H9 (cell line): ENCODE results near the gene PIEZO2. TPM values are rescaled to one million over a fixed set of nuclear protein-coding genes. Genes with fewer than 3 reads are reported as not detected.

Source experiments
- DNase-seq: peaks from one replicate; pipeline ENCODE4 v3.0.0-alpha.2; 2017
- H2AFZ ChIP-seq: one replicate; pipeline ENCODE4 v1.6.1; 2013; ENCODE audit warnings: mild to moderate bottlenecking, low read length, control low read depth, moderate library complexity
- H2AK5ac ChIP-seq: 2 replicates; pipeline ENCODE4 v1.6.1; 2013; ENCODE audit warnings: low read length, control low read depth, mixed read lengths; ENCODE audit not compliant: insufficient read length
- H2BK120ac ChIP-seq: one replicate; pipeline ENCODE4 v1.6.1; 2013; ENCODE audit warnings: low read depth, mild to moderate bottlenecking, low read length, control low read depth, inconsistent platforms; ENCODE audit not compliant: poor library complexity, severe bottlenecking
- H2BK12ac ChIP-seq: 2 replicates; pipeline ENCODE4 v1.6.1; 2013; ENCODE audit warnings: low read length, control low read depth, mixed read lengths, low read depth; ENCODE audit not compliant: insufficient read length
- H2BK15ac ChIP-seq: 2 replicates; pipeline ENCODE4 v1.6.1; 2013; ENCODE audit warnings: low read depth, low read length, control low read depth
- H2BK20ac ChIP-seq: one replicate; pipeline ENCODE4 v1.6.1; 2013; ENCODE audit warnings: low read depth, mild to moderate bottlenecking, low read length, control low read depth, inconsistent platforms; ENCODE audit not compliant: poor library complexity, severe bottlenecking
- H2BK5ac ChIP-seq: 2 replicates; pipeline ENCODE4 v1.6.1; 2013; ENCODE audit warnings: low read length, control low read depth, mixed read lengths; ENCODE audit not compliant: insufficient read length
- H3K14ac ChIP-seq: 2 replicates; pipeline ENCODE4 v1.6.1; 2013; ENCODE audit warnings: low read length, control low read depth; ENCODE audit not compliant: insufficient read depth
- H3K18ac ChIP-seq: 2 replicates; pipeline ENCODE4 v1.6.1; 2013; ENCODE audit warnings: low read depth, mild to moderate bottlenecking, mixed read lengths, low read length, control low read depth; ENCODE audit not compliant: insufficient read length
- H3K23ac ChIP-seq: 2 replicates; pipeline ENCODE4 v1.6.1; 2013; ENCODE audit warnings: low read length, control low read depth, mixed read lengths, low read depth; ENCODE audit not compliant: insufficient read length
- H3K23me2 ChIP-seq: 2 replicates; pipeline ENCODE4 v1.6.1; 2013; ENCODE audit warnings: low read depth, mild to moderate bottlenecking, mixed read lengths, low read length, control low read depth; ENCODE audit not compliant: insufficient read length, poor library complexity, severe bottlenecking
- H3K27ac ChIP-seq: 2 replicates; pipeline ENCODE4 v1.5.1; 2013; ENCODE audit warnings: low read length, control low read depth, mixed read lengths, low read depth; ENCODE audit not compliant: insufficient read length
- H3K27me3 ChIP-seq: 2 replicates; pipeline ENCODE4 v1.6.1; 2013; ENCODE audit warnings: low read length, control low read depth, inconsistent platforms; ENCODE audit not compliant: insufficient read depth
- H3K4ac ChIP-seq: 2 replicates; pipeline ENCODE4 v1.6.1; 2013; ENCODE audit warnings: low read depth, mild to moderate bottlenecking, control low read depth, inconsistent platforms, low read length, moderate library complexity
- H3K4me1 ChIP-seq: 2 replicates; pipeline ENCODE4 v1.6.1; 2013; ENCODE audit warnings: low read length, control low read depth, inconsistent platforms; ENCODE audit not compliant: insufficient read depth
- H3K4me2 ChIP-seq: 2 replicates; pipeline ENCODE4 v1.6.1; 2013; ENCODE audit warnings: low read length, control low read depth, mixed read lengths; ENCODE audit not compliant: insufficient read length, insufficient read depth
- H3K56ac ChIP-seq: 2 replicates; pipeline ENCODE4 v1.6.1; 2013; ENCODE audit warnings: low read depth, mild to moderate bottlenecking, mixed read lengths, low read length, control low read depth; ENCODE audit not compliant: insufficient read length
- H3K79me1 ChIP-seq: 2 replicates; pipeline ENCODE4 v1.6.1; 2013; ENCODE audit warnings: low read depth, mild to moderate bottlenecking, moderate library complexity, low read length, control low read depth, inconsistent platforms; ENCODE audit not compliant: insufficient read depth, poor library complexity, severe bottlenecking
- H3K79me2 ChIP-seq: 2 replicates; pipeline ENCODE4 v1.6.1; 2013; ENCODE audit warnings: low read length, control low read depth, inconsistent platforms; ENCODE audit not compliant: insufficient read depth
- H3K9ac ChIP-seq: 2 replicates; pipeline ENCODE4 v1.6.1; 2013; ENCODE audit warnings: low read length, control low read depth, mixed read lengths; ENCODE audit not compliant: insufficient read length; ENCODE audit errors: extremely low read depth
- H3K9me3 ChIP-seq: one replicate; pipeline ENCODE4 v1.6.1; 2013; ENCODE audit warnings: low read depth, low read length, inconsistent platforms; ENCODE audit not compliant: control insufficient read depth
- H3T11ph ChIP-seq: one replicate; pipeline ENCODE4 v1.6.1; 2013; ENCODE audit warnings: mild to moderate bottlenecking, low read length, control low read depth, inconsistent platforms
- H4K20me1 ChIP-seq: one replicate; pipeline ENCODE4 v1.6.1; 2013; ENCODE audit not compliant: control insufficient read depth, insufficient read length, insufficient read depth
- H4K5ac ChIP-seq: 2 replicates; pipeline ENCODE4 v1.6.1; 2013; ENCODE audit warnings: low read depth, mild to moderate bottlenecking, mixed read lengths, low read length, control low read depth; ENCODE audit not compliant: insufficient read length
- H4K8ac ChIP-seq: replicated peaks from 2 replicates; pipeline ENCODE4 v1.6.1; 2013; ENCODE audit warnings: low read length, control low read depth, mixed read lengths, low read depth; ENCODE audit not compliant: insufficient read length
- H4K91ac ChIP-seq: 2 replicates; pipeline ENCODE4 v1.6.1; 2013; ENCODE audit warnings: low read depth, mild to moderate bottlenecking, moderate library complexity, mixed read lengths, low read length, control low read depth; ENCODE audit not compliant: insufficient read length
- H3K27ac Mint-ChIP-seq, 3 experiments: 2 replicates in 2 of 3; 3 replicates in 1 of 3; pipeline ENCODE4 v1.8.0; 2020 to 2021; ENCODE audit warnings: mixed read lengths in 3 of 3, mild to moderate bottlenecking in 1 of 3, moderate library complexity in 1 of 3
- H3K27me3 Mint-ChIP-seq: 2 replicates; pipeline ENCODE4 v1.8.0; 2021; ENCODE audit warnings: low read depth, mild to moderate bottlenecking, moderate library complexity, mixed read lengths
- H3K36me3 Mint-ChIP-seq, 3 experiments: 2 replicates in 2 of 3; 3 replicates in 1 of 3; pipeline ENCODE4 v1.8.0; 2020 to 2021; ENCODE audit warnings: low read depth in 3 of 3, mixed read lengths in 3 of 3; ENCODE audit not compliant: insufficient read depth in 1 of 3
- H3K4me1 Mint-ChIP-seq, 2 experiments: 2 replicates each; pipeline ENCODE4 v1.8.0; 2020; ENCODE audit warnings: mixed read lengths in 2 of 2
- H3K4me3 Mint-ChIP-seq, 2 experiments: 2 replicates in 1 of 2; 3 replicates in 1 of 2; pipeline ENCODE4 v1.8.0; 2020 to 2021; ENCODE audit warnings: mild to moderate bottlenecking in 2 of 2, mixed read lengths in 2 of 2, moderate library complexity in 1 of 2
- H3K9me3 Mint-ChIP-seq, 2 experiments: 2 replicates in 1 of 2; 3 replicates in 1 of 2; pipeline ENCODE4 v1.8.0; 2020; ENCODE audit warnings: mild to moderate bottlenecking in 2 of 2, mixed read lengths in 2 of 2, moderate library complexity in 1 of 2
- CTCF ChIP-seq: fragments of 200-600 bp; sonication (generic); conservative IDR thresholded peaks from 3 replicates; pipeline ENCODE4 v1.8.0; 2021; ENCODE audit warnings: antibody characterized with exemption, mild to moderate bottlenecking
- WGBS: extraction: QIAGEN DNeasy Blood & Tissue Kit; methylation state at CpG from one replicate; pipeline ENCODE4 v1.1.7; 2013; ENCODE audit warnings: missing lambda C conversion rate, low lambda C conversion rate, mixed read lengths; ENCODE audit not compliant: insufficient read length; ENCODE audit errors: extremely low coverage; 5-methylcytosine and 5-hydroxymethylcytosine counted together
- total RNA-seq: library from RNA; stranded (reverse); gene quantifications from 2 replicates; pipeline ENCODE4 v1.2.1, GENCODE V29; 2021

PIEZO2 gene
- total RNA-seq, 1 experiment from 2014 or later = 3.9 TPM

- H2BK15ac ChIP-seq = no peak overlapping the region
- H3K4me2 ChIP-seq = no peak overlapping the region
- H3K79me1 ChIP-seq = no peaks in the 10 kb centered on the region
- H3K27me3 Mint-ChIP-seq = no peaks in the 10 kb centered on the region
- DNase-seq = no peak
- H3K27ac ChIP-seq = no peak overlapping the region
- no peak overlapping the region for H3T11ph ChIP-seq
- no peak for TF ChIP-seq CTCF
- H4K20me1 ChIP-seq = no peaks in the 10 kb centered on the region
- no peaks in the 10 kb centered on the region; a peak in 1 of 5 replicates for H3K9me3 Mint-ChIP-seq
- H3K23me2 ChIP-seq = no peaks in the 10 kb centered on the region
- no peaks in the 10 kb centered on the region for H3K79me2 ChIP-seq
- no peaks in the 10 kb centered on the region for H3K27me3 ChIP-seq
- no peak overlapping the region for H3K14ac ChIP-seq
- H2AK5ac ChIP-seq = no peak overlapping the region
- no peak overlapping the region for H3K23ac ChIP-seq
- H3K4me1 ChIP-seq = peaks cover 4% of the 10 kb centered on the region
- no peak overlapping the region for H4K91ac ChIP-seq
- no peak overlapping the region for H3K9ac ChIP-seq
- no peak overlapping the region for H2BK5ac ChIP-seq
- no peak overlapping the region for H2BK20ac ChIP-seq
- no peak overlapping the region for H2BK12ac ChIP-seq
- H3K4ac ChIP-seq = no peak overlapping the region
- H3K27ac Mint-ChIP-seq = peak overlapping the region in 1 of 3 experiments; percentile 37; a peak in 2 of 7 replicates
- no peak overlapping the region for H2AFZ ChIP-seq
- H3K56ac ChIP-seq = no peak overlapping the region
- WGBS = no CpG with 5 or more reads among the region's 11 CpGs
- H3K36me3 Mint-ChIP-seq = peaks cover 0 to 1% (median 0%) of the 10 kb centered on the region in 3 experiments; a peak in 2 of 7 replicates
- H3K18ac ChIP-seq = no peak overlapping the region
- H4K8ac ChIP-seq = no peak overlapping the region
- peaks cover 31 to 53% of the 10 kb centered on the region in 2 experiments for H3K4me1 Mint-ChIP-seq
- no peak overlapping the region for H2BK120ac ChIP-seq
- H3K4me3 Mint-ChIP-seq = no peak overlapping the region
- no peaks in the 10 kb centered on the region for H3K9me3 ChIP-seq
- no peak overlapping the region for H4K5ac ChIP-seq
These were observed 296.7 kb downstream of the PIEZO2 start for GRCh38 chr18:10852385-10853303.
